NK-92 treated with Interleukin-12 subunit alpha and Interleukin-12 subunit beta, amount 100 ng/mL, for 24 hours (cell line): Measurements from ENCODE around the gene CNIH3.

Experiments used
- DNase-seq: peaks from one replicate; lab custom pipeline; 2025; lab: John Stamatoyannopoulos, UW

CNIH3 gene

DNA sequence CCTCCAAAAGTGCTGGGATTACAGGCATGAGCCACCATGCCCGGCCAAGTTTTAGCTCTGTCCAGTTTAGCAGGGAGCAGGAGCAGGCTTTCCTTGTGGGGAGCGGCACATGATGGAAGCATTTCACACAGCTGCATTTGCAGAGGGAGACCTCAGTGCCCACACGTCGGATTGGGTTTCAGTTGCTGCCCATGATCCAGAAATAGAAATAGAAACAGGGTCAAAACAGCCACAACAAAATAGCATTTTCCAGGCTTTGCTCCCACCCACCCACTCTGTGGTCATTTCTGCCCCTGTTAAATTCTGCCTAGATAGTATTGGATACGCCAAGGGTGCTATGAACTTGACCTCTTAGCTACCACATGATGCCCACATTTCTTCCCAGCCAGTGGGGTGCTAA lies 128.4 kb downstream of the CNIH3 start:
- no peak for DNase-seq

DNA sequence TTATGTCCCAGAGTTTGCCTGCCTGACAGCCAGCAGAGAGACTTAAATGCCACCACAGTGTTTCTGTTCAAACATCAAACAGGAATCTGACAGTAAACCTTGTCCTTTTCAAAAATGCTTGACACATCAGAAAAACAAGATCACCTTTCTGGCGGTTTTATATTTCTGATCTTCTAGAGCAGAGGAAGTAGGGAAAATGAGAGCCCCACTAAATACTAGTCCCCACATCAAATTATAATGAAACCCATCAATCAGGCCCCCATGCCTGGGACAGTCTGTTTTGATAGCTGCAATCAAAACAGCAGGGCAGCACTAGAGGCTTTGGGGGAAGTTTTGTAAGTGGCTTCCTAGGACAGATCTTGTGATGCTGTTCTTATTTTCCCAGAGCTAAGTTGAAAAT lies 129.3 kb downstream of the CNIH3 start:
- DNase-seq, result no peak

DNA sequence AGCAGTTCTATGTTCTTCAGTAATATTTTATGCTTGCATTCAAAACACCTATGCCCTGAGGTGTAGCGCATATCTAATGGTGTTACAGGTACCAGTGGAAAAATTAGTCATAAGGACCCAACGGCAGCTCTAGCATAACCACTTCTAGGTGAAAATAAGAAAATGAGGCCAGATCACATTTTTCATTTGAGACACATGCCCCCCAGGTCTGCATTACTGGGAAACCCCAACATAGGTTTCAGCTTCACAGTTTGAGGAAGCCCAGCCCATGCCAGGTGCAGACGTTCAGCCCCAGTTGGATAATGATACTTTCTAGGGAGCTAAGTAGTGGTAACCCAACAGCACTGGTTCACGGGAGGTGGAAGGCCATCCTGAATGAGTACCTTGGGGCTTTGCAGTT lies 129.8 kb downstream of the CNIH3 start:
- no peak for DNase-seq

DNA sequence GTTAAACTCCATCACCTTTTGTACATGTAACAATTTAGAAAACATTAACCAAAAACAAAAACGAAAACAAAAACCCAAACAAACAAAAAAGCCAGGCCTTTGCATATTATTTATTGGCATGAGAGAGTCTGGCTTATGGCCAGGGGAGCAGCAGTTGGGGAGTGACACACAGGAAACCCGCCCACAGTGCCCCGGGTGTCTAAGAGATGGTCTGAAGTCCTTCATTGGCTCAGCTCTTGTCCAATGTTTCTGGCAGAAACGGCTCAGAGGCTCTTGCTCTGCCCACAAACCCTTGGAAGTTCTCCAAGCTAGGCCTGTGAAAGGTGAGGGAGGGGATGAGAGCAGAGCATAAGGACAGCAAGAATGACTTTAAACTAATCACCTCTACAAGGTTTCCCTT lies 131.5 kb downstream of the CNIH3 start:
- DNase-seq, result no peak

DNA sequence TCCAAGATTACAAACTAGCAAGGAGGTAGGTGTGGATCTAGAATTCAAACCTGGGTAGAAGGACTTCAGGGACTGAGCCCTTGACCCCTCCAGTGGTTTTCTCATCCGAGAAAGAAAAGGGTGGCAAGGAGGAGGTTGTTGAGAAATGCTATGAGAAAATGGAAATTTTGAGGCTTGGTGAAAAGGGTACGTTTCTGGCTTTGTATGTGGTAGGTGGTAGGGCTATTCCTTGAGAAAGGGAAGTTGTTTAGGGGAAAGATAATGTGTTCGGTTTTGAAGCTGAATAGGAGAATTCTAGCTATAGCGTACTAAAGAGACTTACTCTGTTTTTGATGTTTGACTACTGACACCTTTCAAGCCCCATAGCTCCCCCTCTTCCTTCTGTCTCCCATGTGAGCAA lies 133.8 kb downstream of the CNIH3 start:
- DNase-seq, result no peak

DNA sequence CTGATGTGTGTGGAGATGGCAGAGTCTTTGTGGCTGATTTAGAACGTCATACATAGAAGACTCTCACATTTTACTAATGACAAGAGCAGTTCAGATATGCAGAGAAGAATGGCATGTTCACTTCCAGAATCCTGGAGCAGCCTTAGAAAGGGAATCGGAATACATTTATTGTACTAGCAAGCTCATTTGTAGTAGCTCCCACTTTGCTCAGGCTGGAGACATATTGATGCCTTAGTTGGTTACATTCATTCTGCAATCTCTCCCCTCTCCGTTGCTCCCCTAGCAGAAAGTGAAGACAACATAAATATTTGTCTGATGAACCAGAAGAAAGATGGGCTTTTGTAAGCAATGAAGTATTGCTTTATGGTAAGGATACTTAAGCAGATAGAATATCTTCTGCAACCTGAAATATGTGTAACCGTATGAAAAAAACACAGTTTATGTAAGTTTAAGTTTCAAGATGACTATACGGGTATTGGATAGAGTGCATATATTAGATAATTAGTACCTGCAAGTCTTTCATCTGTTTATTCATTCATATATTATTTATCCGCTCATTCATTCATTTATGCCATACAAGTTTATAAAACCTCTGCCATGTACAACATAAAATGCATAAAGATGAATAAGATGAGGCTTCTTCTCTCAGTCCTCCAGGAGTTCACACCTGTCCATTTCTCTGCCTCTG lies 135.7 kb downstream of the CNIH3 start:
- no peak for DNase-seq

DNA sequence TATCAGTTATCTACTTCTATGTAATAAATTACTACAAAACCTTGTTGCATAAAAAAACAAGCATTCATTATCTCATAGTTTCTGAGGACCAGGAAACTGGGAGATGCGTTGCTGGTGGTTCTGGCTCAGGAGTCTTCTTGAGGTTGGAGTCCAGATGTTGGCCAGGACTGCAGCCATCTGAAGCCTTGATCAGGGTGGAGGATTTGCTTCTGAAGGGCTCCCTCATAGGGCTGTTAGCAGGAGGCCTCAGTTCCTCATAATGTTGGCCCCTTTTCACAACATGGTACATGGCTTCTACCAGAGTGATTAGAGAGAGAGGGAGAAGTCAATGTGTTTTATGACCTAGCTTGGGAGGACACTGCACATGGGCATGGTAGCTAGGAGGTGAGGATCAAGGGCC lies 137.4 kb downstream of the CNIH3 start:
- no peak for DNase-seq

DNA sequence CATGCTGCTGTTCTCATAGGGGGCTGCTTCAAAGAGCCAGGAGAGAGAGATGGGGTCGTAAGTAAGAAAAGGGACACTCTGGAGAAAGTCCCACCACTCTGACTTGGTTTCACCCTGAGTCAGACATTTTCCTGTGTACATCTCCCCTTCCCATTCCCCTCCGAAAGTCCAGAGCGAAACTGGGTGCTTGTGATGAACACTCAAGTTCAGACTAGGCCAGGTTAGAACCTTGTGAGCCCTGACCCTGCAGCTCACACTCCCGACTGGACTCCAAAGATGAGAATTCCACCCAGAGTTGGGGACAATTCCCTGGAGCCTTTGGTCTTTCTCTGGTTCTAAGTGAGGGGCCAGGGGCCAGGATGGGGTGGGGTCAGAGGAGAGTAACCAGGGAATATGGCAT lies 139.5 kb downstream of the CNIH3 start:
- no peak for DNase-seq

DNA sequence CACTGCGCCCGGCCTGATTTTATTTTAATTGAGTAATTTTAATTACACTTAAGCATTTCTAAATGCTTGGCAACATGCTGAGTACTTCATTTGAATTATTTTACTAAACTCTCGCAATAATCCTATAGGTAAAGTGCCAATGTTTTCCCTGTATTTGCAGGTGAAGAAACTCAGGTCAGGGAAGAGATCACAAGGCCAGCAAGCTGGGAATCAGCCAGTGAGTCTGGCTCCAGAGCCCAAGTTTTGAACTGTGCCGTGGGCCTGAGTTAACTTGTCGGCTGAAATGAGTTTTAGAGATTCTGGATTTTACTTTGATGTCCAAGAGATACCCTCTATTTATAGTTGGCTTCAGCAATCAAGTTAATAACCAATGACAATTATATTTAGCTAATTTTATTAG lies 141.4 kb downstream of the CNIH3 start:
- DNase-seq, result no peak

DNA sequence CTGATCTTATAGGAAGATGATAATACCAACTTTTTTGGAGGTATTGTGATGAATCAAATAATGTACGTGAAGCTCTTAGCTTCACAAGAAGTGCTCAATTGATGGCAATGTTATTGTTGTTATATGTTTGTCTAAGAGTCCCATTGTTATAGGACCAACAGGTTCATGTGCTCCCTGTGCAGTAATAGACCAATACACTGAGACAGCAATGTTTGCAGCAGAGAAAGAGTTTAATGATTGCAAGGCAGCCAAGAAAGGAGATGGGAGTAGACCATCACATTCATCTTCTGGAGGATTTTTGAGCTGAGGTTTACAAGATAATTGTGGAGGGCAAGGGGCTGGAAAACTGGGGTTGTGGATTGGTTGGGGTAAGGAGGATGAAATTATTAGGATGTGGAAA lies 143.0 kb downstream of the CNIH3 start:
- DNase-seq, result no peak

DNA sequence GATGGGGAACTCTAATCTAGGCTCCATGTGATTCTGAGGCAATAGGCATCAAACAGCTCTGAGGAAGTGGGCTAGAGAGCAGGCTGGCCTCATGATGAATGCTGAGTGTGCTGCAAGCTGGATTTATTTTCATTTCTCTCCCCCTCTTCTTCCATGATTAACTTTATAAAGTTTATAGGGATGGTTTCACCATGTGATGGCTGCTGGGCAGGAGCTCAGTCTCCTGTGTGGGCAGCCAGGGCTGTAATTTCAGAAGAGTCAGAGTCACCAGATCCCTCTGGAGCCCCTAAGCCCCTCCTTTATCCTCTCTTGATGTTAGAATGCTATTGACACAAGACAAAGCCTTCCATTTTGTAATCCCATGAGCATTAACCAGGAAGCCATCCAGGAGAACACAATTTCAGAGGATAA lies 143.6 kb downstream of the CNIH3 start:
- no peak for DNase-seq

DNA sequence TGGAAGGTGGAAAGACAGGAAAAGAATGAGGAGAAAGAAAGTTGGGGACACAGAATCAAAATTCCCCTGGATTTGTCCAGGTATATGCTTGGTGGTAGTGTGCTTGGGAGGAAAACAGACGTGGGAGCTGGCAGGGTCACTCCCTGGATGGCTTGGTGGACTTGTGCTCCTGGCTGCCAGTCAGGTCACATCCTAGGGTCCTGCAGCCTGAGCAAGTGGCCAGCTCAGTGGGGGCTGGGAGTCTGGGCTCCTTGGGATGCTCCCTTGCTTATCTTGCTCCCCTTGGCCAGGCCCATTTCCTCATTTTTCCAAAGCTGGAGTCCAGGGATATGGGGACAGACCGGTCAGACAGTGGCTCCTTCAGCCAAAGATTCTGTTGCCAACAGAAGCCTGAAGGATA lies 144.0 kb downstream of the CNIH3 start:
- no peak for DNase-seq

DNA sequence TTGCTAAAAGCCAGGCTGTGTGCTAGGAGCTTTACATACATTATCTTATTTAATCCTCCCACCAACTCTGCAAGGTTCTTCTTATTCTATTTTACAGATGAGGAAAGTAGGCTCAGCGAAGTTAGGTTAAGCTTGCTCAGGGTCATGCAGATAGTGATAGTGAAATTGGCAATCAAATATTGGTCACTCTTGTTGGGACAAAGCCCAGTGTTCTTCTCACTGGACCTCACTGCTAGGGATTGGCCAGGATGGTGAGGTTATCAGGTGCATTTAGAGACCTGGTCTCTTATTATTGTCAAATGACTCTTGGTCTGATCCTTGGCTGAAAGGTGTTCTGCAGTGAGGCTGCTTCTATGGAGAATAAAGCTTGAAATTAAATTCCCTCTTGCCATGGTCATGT lies 145.1 kb downstream of the CNIH3 start:
- no peak for DNase-seq

DNA sequence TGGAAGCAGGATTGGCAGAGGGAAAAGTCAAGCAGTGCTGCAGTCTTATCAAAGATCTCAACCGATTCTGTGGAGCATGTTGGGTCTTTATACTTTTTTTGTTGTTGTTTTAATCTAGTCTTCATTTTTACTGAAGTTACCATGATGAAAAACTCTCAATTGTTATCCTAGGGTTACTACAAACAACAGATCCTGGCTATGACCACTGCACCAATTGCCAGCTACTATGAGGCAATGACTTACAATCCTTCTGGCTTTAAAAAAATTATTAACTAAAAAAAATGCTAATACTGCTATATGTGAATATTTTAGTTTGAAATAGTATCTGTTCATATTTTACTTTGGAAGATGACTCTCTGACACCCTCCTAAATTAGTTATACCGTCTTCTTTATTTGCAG lies 145.9 kb downstream of the CNIH3 start:
- no peak for DNase-seq

DNA sequence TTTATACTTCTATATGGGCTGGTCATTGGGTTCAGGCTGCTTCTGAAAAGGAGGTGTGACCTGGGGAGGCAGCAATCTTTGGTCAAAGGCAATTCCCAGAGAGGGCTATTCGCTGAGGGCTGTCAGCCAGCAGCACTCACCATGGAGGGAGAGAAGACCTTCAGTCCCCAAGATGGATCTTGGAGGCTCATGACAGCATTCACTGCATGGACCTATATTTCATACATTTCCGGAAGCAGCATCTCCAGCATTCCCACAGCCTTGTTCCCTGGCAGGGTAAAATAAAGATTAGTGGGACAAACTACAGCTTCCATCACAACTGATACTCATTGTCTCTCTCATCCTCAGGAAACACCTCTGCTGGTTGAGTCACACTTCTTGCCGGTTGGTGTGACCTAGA lies 146.6 kb downstream of the CNIH3 start:
- DNase-seq, result no peak

DNA sequence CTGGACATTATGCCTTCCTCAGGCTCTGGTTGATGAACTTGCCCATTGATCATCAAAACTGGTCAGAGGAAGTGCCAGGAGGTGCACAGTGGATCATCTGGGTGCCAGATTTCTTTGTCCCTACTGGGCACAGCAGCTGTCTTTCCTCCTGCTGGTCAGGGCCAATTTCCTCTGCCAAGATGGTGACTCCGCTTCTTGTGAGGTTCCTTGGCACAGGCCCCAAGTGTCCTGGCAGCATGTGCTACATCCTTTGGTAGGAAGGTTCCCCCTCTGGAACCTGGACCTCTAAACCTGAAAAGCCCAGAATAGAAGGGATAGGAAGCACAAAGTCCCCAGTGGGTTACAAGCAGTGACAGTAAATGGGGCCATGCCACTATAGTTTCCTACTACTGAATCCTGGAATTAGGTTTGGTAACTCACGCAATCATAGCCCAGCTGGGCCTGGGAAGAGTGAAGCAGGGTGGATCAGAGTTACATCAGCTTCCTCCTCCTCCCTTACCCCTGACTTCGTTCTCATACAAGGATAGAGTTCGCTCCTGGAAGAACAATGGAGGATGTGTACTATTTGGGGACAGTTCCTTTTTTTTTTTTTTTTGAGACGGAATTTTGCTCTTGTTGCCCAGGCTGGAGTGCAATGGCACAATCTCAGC lies 147.1 kb downstream of the CNIH3 start:
- DNase-seq, result no peak

DNA sequence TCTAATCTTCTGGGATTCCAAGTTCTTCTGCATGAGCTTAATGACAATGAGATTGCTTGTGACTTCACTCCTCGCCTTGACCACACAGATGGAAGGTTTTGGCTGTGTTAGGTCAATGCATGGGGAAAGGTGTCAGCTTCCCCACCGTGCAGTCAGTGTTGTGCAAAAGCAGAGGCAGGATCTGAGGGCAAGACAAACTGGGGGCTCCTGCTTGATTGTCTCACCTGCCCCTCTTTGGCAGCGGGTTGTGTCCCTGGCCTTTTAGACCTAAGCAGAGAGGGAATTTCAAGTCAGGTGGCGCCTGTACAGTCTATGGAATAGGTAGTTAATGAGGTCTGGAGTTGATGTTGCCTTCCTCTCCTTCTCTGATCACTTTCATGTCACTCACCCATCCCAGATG lies 150.1 kb downstream of the CNIH3 start:
- no peak for DNase-seq

DNA sequence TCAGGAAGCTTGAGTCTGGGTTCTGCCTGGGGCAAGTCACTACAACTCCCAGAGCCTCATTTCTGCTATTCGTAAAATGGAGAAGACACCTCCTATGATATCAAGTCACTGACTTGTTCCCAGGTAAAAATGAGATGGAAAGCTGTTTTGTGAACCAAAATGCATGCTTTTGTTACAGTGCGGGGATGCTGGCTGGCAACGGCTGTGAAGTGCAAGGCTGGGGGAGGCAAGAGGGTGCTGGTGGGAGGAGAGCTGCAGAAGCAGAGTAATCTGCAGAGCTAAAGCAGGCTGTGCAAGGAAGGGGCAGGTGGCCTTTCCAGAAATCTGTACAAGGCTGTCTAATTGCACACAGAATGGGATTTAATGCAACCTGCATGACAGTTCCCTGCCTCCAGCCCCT lies 150.9 kb downstream of the CNIH3 start:
- DNase-seq, result no peak

DNA sequence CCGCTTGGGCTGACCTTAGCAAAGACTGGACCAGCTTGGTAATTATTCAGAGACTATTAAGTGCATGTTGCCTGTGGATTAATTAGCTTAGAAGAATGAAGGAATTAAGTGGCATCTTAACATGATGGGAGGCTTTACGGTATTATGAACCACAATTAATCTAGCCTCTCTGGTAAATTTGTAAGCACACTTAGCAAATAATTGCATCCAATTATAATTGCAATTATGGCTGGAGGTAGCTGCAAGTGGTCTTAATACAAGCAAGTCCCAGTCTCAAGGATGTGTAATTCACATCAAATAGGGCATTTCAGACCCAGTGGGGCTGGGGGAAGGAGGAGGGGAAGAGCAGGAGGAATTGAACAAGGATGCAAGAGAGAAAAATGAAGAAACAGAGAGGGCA lies 151.6 kb downstream of the CNIH3 start:
- DNase-seq, result no peak

DNA sequence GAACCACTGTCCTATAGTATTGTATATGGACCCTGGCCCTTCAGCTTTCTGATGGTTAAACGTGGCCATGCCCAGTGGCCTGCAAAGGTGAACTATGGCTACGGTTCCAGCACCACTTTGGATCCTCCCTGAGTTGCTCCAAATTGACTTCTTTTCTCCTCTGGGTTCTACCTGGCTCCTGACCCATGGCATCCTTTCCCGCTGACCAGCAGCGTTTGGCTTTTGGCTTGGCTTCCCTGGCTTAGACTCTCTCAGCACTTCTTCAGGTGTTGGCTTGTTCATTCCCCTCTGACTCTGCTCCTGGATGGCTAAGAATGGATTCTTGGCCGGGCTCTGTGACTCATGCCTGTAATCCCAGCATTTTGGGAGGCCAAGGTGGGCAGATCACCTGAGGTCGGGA lies 152.9 kb downstream of the CNIH3 start:
- DNase-seq, result no peak

DNA sequence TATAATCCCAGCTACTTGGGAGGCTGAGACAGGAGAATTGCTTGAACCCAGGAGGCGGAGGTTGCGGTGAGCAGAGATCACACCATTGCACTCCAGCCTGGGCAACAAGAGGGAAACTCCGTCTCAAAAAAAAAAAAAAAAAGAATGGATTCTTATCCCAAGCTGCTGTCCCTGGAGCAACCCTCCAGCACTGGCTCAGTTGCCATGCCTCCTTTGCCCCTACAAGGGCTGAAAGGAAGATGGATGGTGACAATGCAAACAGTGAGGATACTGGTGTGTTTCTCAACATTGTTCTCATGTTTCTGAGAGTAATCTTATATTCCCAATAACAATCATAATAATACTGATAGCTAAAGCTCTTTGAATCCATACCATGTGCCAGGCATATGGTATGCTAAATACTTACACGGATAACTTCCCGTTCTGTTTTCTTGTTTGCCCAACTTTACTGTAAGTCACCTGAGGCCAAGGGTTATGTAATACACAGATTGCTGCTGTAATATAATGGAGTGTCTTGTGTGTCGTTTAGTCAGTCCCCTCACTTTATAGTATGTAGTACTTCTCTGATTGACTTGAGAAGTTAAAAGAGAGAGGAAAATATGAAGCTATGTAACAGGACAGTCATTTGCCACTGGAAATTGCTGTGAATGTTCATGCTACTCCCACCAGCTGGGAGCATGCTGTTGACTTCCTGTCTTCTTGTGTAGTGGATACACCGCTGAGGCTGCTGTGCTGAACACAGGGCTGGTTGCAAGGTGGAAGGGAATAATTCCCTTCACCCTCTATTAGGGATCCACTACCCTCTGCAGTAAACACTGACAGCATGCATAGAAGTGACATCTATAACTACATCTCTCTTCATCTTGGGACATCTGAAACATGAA lies 153.6 kb downstream of the CNIH3 start:
- no peak for DNase-seq

DNA sequence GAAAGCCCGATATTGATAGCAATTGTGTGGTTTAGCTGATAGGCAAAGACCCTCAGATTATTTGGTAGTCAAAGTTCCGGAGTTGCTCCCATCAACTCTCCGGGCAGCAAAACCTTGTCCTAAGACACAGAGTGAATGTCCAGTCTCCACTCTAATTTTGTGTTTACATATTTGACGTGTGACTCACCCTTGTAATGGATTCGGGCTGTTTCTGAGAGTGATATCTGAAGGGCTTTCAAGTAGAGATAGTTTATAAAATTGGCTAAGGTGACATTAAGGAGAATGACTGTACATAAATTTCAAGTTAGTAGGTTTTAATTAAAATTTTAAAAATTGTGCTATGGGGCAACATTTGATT lies 154.2 kb downstream of the CNIH3 start:
- no peak for DNase-seq

DNA sequence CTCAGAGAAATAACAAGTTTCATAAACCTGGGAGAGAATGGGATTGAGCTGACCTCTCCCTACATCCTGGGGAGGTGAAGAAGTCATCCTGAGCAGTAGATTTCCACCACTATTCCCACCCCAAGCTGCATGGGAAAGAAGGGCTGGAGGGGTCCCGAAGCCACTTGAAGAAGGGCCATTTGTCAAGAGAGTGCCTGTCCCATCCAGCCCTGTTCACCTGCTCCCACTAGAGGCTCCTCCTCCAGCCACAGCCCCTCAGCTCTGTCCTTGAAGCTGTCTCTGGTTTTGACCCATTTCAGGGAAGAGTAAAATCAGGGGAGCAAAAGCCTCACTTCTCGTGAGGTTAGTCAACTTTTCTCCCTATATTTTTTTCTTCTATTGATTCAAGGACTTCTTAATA lies 157.5 kb downstream of the CNIH3 start:
- no peak for DNase-seq
